GM19238 (cell line): ENCODE results near the gene STAT4.

Source experiments
- DNase-seq: peaks from one replicate; pipeline ENCODE4 v3.0.0; 2011; ENCODE audit warnings: low spot score; ENCODE audit not compliant: insufficient read length

The STAT4 gene

DNA sequence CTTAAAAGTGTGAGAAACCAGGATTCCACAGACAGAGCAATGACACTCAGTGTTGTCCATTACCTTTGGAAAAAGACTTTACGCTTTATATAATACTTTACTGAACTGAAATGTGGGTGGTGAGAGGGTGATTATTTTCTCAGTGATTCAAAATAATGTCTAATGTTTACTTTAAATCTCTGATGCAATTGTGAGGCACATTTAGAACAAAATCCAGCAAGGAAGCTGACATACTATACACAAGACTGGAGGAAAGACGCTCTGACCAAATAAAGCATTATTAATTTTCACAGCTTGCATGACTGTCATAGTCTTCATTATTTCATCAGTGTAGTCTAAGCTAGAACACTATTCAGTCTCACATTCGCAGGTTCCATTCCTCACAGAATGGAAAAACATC lies 102.7 kb downstream of the STAT4 start:
- DNase-seq = no peak

GRCh38 chr2:191045141-191045540 lies 105.7 kb downstream of the STAT4 start:
- DNase-seq = no peak

DNA sequence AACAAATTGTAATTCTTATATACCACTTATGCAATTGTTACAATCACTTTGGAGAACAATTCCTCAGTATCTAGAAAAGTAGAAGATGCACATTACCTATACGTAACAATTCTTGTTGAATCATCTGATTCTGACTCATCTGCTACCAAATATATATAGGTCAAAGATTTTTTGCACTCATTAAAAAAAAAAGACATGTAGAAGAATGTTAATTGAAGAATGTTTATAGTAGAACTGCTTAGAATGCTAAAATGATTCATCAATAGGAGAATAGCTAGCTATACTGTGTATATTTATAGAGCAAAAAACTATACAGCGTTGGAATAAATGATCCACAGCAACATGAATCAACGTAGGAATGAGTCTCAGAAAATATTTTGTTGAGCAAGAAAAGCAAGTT lies 107.4 kb downstream of the STAT4 start:
- no peak for DNase-seq

DNA sequence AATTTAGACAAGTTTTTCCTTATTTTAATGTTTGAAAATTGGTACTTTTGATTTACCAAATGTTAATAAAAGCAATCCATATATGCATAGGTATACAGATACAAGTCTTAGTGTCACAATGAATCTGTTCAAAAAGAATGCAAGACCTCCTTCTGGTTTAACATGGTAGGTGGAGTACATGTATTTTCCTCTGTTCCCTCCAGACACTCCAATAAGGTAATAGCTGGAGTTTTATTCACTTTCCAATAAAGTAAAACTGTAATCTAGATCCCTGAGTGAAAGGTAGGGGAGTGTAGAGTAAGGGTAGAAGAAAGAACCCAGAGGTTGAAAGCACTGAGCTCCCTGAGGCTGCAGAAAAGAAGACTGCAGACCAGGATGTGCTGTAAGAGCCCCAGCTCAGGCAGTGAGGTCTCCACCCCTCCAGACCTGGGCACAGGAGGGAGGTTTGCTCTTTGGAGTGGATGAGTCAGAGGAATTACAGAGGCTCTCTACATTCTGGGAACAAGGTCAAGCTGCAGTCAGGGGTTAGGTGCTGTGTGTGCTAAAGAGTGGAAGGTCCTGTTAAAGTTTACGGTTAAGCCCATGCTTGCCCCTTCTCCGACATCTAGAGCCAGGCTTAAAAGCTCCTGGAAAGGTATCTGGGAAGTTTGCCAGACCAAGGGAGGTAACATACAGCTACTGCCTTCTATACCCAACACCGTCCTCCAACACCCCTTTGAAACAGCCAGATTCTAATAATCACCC lies 109.2 kb downstream of the STAT4 start:
- no peak for DNase-seq

- no peak for DNase-seq
These were observed 111.2 kb downstream of the STAT4 start for GRCh38 chr2:191039616-191040015.

- no peak for DNase-seq
These were observed 112.1 kb downstream of the STAT4 start for GRCh38 chr2:191038741-191039140.

- no peak for DNase-seq
These were observed 112.5 kb downstream of the STAT4 start for GRCh38 chr2:191038241-191038725.

DNA sequence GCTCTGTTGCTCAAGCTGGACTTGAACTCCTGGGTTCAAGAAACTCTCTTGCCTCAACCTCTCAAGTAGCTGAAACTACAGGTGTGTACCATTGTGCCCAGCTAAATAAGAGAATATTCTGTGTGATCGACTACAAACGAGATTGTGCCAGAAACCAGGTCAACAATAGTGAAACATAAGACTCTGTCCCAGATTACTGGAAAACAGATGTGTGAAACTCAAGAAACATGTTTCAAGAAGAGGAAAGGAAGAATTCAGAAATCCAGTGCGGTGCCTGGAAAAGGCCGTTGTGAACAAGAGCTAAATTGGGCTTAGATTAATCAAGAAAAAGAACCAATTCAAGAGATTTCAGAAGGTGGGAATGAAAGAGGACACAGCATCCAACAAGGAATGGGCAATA lies 113.4 kb downstream of the STAT4 start:
- no peak for DNase-seq

DNA sequence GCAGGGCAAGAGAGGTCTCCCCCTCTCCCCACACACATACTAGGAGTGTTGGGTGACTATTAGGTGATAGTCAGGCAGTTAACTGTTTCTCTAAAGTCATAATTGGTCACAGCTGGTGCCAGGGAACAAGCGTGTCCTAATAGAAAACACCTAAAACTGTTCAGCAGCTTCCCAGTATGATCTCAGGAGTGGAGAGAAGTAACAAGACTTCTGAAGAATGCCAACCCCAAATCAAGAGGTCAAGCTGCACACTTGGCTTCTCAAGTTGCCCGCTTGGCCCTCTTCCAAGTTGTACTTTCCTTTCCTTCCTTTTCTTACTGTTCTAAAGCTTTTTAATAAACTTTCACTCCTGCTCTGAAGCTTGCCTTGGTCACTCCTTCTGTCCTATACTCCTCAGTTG lies 114.4 kb downstream of the STAT4 start:
- DNase-seq = no peak

- DNase-seq = no peak
These were observed 118.0 kb downstream of the STAT4 start for GRCh38 chr2:191032588-191033429.

GRCh38 chr2:191031256-191031655 lies 119.5 kb downstream of the STAT4 start:
- DNase-seq = no peak

GRCh38 chr2:191030521-191031154 lies 120.2 kb downstream of the STAT4 start:
- DNase-seq = no peak

GRCh38 chr2:191029280-191029950 lies 121.4 kb downstream of the STAT4 start:
- DNase-seq = no peak

- DNase-seq = no peak
These were observed 124.4 kb downstream of the STAT4 start for GRCh38 chr2:191026377-191026776.

DNA sequence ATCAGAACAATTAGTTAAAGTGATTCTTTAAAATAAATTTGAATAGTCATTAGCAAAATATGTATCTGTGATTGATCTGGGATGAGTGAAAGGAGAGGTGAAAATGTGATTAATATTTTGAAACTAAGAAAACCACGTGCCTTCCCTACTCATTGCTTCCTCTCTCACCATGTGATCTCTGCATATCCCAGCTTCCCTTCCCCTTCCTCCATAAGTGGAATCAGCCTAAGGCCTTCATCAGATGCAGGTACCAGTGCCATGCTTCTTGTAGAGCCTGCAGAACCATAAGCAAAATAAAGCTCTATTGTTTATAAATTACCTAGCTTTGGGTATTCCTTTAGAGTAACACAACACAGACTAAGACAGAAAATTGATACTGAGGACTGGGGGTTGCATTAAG lies 125.7 kb downstream of the STAT4 start:
- DNase-seq = no peak

DNA sequence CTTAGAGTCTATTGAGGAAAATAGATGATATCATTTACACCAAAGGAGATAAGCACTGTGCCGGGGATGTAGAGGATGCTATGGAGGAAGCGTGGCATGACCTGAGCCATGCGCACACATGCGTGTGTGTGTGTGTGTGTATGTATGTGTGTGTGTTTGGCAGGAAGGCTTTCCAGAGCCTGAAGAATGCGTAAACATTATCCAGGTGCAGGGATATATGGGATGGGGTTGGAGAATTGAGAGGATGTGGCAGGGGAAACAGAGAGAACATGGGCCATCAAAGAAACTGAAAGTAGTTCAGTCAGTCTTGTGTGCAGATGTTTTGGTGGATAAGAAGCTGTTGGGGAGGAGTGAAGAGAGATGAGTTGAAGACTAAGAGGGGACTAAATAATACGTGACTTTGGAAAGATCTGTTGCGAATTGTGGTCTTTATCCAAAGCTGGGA lies 127.5 kb downstream of the STAT4 start:
- DNase-seq = no peak

- no peak for DNase-seq
These were observed 129.9 kb downstream of the STAT4 start for GRCh38 chr2:191020742-191021381.

DNA sequence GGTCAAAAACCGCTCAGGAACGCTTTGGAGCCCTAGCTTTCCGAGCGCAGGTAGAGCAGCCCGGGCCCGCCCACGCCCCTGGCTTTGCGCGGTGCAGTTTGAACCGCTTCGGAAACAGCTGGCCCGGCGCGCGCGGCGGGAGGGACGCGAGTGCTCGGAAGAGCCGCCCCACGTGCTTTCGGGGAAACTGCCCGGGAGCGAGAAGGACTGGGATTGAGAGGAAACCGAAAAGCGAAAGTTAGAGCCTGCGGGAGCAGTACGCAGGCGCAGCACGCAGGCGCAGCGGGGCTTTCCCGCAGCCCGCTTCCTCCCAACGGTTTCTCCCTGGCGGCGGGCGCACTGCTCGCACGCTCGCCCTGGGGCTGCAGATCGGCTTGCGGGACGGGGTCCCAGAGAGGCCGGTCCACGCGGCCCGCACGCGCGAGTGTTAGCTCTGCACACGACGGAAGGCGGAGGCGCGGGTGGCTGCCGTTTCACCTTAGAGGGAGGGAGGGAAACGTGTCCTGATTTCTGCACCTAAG lies 130.5 kb downstream of the STAT4 start:
- peak; percentile 74 for DNase-seq

DNA sequence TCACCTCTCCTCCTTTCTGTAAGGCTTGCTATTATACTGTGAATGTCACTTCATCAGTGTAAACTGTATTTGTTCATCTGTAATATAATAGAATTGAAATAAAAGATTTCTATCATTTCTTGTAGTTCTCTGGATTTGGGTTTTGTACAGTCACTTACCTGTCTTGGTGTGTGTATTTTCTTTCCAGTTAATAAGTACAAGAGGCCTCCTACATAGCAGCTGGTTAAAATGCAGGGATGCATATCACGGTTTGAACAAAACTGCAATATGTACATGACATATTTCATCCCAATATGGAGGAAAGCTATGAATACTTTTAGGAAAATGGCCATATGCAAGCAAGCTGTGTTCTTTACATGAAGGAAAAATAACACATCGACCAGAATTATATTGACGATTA lies 131.4 kb downstream of the STAT4 start:
- no peak for DNase-seq

DNA sequence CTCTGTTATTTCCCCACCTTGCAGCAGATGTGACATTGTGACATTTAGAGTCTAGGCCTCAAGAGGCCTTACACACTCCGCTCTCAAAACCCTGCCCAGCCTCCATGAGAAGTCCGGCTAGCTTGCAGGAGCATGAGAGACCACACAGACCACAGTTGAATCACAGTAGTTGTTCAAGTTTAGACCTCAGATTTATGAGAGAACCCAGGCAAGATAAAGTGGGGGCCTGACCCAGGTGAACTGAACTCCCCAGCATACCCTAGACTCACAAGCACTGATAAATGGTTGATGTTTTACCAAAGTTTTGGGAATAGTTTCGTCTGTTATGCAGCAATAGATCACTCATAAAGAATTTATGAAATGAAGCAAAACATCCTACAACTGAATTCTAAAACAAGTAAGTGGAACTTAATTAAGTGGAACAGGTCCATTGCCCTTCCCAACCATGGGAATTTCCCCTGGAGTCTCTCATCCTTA lies 132.1 kb downstream of the STAT4 start:
- no peak for DNase-seq

DNA sequence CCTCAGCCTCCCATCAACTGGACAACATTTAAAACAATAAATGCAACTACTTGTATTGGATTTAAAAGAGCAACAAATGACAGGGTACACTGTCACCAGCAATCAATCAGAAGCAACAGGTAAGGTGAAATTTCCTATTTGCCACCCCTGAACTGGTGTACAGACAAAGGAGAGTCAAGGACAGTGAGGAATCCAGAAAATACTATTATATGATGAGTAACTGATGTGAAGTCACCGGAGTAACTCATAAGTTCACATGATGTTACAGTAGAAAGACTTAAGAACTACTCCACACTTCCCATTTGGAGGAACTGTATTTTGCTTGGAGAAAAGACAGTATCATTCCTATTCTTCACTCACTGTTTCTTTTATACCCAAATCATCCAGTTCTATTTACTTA lies 132.7 kb downstream of the STAT4 start:
- DNase-seq = no peak
